ENCODE measurements around the gene IL17REL.
A peak's percentile ranks its signal among the peaks of the same experiment; 100 is the strongest.
"Not testable (repeated sequence)": the region's sequence is repeated elsewhere in the genome, so short reads cannot be mapped to it uniquely, and the experiment has no call there.

The IL17REL gene

DNA sequence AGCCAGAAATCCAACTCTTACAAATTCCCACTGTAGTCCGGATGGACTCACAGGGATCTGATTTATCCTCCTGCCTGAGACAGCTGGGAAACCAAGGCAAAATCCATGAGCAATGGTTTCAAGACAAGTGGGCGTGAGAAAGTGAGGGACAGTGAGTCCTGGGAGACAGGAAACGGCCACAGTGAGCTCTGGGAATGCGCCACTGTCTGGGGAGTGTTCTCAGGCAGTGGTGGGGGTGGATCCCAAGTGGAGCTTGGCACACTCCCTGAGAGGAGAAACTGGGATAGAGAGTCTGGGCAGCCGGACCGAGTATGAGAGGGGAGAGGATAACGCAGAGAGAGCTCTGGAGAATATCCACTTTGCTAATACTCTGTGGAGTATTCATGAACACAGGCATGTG, 9.8 kb downstream of the IL17REL start:
- peak; percentile 20 for DNase-seq (ENCODE audit: low spot score)

DNA sequence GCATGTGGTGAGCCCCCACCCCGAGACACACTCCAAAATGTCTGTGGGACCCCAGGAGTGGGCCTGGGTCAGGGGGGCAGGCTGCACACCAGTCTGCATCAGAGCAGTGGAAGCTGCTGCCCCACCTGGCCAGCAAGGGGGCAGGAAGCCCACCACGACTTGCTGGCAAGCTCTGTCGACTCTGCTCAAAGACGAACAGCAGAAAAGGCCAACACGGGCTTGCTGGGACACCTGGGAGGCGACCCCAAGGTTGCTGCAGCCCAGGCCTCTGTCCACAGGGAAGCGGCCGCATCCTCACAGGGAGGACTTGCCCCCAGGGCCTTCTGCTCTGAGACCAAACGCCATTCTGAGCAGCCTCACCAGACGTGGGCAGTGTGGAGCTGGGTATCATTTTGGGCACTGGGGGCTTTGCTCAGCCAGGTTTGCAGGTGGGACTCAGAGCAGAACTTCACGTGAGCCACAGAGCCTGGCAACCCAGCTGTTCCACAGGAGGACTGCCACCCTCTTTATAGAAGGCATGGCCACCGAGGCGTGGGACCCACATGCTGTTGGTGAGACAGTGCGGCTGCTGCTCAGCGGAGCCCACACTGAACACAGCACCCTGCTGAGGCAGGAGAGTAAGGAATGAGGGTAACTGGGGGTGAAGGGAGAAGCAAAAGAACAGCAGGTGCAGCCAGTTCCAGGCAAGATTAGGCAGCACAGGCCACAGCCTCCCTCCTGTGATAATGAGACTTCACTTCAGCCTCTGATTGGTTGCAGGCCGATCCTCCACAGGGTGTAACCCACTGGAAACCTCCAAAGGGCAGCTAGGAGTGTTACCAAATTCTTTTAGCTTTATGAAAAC, 11.0 kb downstream of the IL17REL start:
- peak; percentile 9 for DNase-seq (ENCODE audit: low spot score)

DNA sequence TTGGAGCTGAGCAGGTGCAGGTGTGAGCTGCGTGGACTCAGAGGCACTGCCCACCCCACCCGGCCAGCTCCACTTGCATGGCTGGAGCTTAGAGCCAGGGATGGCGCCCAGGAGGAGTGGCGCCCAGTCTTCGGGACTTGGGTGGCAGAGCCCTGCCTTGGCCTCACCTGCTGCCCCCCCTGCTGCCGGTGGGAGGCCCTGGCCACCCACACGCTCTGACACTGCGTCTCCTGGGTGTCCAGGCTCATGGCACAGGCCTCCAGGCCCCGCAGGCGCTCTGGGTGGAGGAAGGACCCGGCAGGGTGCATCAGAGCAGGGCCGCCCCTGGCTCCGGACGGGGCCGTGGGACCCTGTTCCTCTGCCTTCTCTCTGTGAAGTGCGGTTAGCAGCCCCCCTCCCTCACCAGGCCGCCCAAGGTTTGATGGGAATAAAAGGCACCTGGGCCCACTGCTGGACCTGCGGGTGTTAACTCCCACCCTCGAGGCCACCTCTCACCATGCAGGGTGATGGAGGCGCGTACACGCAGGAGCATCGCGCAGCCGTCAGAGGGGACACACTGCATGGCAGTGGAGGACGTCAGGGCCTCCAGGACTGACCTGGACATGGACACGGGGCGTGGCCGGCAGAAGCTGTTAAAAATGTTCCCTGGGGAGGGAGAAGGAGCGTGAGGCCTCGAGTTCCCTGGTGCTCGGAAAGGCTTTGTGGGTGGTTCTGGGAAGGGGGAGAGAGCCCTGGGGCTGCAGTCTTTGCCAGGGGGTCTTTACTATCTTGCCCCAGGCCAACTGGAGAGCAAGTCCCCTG, 11.8 kb downstream of the IL17REL start:
- peak; percentile 9 for DNase-seq (ENCODE audit: low spot score)

DNA sequence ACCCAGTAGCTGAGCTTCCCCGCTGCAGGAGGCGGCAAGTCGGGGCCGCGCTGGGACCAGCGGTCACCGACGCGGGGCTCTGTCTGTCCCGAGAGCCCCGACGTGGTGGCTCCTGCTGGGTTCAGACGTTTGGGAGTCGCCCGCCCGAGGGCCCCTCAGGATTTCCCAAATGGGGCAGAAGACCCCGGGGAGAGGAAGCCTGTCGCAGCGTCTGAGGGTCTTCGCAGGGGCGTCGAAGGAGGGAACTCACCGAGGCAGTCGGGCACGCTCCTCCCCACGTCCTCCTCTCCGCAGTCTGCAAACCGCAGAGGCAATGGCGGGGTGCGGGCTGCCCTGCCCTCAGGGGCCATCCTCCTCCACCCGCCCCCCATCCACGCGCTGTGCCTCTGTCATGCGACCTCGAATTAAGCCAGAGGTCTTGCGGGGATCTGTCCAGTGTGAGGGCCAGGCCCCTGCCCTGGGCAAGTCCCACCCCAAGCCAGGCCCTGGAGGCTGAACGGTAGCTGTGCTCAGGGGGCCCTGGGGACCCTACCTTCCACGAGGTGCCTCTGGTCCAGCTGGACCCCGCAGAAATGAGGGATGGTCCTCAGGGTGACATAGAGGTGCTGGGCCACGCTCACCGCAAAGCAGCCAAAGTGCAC, 12.5 kb downstream of the IL17REL start:
- DNase-seq (ENCODE audit: low spot score), result no peak

DNA sequence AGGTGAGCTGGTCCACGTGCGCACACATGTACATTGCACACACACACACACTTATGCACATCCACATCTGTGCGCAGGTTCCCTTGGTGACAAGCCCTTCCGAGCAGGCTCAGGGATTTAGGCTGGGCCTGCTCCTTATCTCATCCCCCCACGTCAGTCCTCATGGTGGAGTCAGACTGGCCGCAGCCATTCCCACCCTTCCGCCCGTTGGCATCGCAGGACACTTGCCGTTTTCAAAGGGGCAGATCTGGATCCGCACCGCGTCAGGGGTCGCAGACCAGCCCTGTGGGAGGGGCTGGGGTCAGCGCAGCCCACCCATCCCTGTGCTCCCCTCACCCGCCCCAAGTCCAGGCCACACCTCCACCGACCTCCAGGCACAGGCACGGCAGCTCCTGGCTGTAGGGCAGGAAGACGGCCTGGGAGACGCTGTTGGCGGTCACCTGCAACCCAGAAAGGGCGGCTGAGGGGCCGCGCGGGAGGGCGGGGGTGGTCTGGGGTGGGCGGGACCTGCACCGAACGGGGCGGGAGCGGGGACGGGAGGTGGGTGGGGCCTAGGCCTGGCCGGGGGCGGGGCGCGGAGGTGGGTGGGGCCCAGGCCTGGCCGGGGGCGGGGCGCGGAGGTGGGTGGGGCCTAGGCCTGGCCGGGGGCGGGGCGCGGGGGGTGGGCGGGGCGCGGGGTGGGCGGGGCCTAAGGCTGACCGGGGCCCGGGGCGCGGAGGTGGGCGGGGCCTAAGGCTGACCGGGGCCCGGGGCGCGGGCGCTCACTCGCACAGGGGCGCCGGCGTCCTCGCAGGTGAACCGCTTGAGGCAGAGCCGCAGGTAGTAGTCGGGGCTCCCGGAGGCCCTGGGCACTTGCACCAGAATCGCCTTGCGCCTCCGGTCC, 13.3 kb downstream of the IL17REL start:
- peak; percentile 61 for DNase-seq (ENCODE audit: low spot score)

DNA sequence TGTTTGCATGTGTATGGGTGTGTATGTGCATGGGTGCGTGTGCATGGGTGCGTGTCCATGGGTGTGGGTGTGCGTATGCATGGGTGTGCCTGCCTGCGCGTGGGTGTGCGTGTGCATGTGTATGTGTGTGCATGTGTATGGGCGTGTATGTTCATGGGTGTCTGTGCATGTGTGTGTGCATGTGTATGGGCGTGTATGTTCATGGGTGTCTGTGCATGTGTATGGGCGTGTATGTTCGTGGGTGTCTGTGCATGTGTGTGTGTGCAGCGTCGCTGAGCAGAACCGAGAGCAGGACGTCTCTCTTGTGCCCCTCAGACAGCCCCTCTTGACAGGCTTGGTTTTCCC, 13.9 kb downstream of the IL17REL start:
- no peak for DNase-seq (ENCODE audit: low spot score)

DNA sequence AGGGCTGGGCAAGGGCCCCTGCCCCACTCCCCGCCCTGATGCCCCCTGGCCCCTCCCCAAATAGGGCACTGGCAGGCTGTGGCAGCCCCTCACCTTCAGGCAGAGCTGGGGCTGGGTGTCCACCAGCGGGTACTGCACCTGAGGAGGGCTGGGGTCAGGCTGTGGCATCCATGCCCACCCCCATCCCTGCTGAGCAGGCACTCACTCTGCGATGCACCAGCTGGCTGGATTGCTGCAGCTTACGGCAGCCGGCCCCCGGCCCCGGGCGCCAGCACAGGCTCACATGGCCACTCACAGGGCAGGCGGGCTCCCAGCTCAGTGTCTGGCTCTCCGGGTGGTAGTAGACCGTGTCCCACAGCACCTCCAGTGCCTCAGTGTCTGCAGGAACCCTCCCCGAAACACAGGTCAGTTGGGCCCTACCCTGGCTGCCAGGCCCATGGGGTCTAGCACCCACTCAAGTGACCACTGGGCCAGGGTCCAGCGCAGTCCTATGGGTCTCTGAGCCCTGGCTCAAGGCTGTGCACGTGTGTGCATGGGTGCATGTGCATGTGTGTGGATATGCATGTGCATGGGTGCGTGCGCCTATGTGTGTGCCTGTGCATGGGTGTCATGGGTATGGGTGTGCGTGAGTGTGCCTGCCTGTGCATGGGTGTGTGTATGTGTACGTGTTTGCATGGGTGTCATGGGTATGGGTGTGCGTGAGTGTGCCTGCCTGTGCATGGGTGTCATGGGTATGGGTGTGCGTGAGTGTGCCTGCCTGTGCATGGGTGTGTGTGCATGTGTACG, 14.4 kb downstream of the IL17REL start:
- DNase-seq (ENCODE audit: low spot score), result no peak

DNA sequence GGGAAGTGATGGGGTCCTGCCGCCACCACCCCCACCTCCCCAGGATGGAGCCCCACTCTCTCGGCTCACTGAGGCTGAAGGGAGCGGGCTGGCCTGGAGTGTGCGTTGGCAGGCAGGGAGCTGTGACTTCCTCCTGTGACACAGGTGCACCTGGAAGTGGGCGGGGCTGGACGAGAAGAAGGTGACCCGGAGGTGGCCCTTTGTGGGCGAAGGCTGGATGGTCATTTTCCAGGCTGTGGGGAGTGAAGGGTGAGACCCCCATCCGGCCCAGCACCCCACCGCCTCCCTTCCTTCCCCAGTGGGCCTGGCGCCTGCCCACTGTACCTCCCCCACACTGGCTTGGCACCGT, 15.3 kb downstream of the IL17REL start:
- no peak for DNase-seq (ENCODE audit: low spot score)

DNA sequence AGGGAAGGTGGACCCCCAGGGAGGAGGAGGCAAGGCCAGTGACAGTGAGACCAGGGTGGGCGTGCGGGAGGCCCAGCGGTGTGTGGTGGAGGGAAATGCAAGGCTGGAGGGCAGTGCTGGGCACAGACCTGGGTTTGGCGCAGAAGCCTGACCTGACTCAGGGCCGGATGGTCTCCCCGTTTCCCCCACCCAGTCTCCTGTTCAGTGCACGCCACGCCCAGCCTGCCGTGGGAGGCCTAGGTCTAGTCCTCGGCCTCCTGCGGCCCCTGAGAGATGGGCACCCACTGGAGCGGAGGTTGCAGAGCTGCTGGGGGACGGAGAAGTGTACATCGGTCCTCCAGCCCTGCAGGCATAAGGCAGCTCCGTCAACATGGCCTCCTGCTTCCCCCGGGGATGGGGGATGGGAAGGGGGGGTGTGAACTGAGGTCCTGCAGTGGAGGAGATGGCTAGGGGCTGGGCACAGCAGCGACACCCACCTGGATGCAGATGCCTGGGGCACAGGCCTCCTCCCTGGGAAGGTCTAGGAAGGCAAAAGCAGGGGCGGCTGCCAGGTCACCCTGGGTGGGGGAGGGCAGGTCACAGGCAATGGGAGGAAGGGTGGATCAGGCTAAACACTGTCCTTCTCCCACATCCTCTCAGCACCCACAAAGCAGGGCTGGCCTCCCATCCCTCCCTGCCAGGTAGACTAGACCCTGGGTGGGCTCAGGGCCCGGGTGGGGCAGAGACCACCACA, 15.9 kb downstream of the IL17REL start:
- DNase-seq (ENCODE audit: low spot score), result no peak

DNA sequence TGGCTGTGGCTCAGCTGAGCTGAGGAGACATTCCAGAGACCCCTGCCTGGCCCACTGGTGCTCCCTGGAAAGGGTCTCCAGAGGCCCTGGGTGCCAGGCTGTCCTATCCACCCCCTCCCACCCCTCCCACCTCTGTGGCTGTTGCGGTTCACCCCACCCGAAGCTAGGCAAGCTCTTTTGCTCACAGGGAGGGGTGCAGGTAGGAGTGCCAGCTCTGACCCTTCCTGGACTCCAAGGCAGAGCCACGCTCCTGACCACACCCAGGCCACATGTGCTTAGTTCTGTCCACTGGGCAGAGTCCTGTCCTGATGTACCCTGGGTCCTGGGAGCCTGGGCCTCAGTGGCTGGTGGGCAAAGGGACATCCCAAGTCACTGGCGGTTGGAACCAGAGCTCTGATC, 16.4 kb downstream of the IL17REL start:
- DNase-seq (ENCODE audit: low spot score), result peak; percentile 25

DNA sequence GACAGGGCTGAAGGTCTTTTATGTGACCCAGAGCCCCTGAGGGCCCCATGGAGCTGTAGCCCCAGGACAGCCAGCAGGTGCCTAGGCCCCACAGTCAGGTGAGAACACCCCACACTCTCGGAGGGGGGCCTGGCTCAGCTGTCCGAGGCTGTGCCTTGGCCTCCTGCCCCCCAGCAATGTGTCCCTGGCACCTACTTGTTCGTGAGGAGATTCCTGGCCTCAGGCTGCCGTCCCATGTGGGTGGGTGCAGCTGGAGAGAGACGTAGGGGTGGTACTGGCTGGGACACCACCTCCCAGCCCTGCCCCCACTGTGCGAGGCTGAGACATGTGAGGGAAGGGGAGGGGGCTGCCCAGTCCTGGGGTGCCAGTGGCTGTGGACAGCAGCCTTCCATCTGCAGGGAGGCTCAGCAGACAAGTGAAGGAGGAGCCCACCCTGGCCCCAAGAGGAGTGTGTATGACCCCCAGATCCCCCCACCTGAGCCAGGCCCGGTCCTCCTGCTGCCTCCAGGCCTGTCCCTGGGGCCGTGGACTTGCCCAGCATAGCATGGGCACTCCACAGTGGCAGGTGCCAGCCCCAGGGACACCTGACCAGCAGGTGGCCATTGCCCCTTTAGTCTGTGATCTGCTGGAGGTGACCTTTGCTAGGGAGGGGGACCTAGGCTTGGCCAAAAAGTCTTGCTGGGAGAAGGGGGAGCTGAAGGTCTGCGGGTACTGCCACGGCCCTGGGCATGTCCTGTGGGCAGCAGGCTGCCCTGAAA, 17.0 kb downstream of the IL17REL start:
- DNase-seq (ENCODE audit: low spot score), result no peak

DNA sequence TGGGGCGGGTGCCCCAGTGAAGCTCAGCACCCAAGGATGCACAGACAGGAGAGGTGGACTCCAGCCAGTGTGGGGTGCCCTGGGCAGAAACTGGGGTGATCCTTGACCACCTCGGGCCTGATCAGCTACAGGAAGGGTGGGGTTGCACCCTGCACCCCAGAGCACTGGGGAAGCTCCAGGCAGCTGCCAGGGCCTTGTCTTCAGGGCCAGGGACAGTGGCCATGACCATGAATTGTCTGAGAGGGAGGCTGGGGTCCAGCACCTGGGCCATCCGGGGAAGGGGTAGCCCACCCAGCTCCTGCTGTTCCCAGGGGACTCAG, 17.6 kb downstream of the IL17REL start:
- no peak for DNase-seq (ENCODE audit: low spot score)

DNA sequence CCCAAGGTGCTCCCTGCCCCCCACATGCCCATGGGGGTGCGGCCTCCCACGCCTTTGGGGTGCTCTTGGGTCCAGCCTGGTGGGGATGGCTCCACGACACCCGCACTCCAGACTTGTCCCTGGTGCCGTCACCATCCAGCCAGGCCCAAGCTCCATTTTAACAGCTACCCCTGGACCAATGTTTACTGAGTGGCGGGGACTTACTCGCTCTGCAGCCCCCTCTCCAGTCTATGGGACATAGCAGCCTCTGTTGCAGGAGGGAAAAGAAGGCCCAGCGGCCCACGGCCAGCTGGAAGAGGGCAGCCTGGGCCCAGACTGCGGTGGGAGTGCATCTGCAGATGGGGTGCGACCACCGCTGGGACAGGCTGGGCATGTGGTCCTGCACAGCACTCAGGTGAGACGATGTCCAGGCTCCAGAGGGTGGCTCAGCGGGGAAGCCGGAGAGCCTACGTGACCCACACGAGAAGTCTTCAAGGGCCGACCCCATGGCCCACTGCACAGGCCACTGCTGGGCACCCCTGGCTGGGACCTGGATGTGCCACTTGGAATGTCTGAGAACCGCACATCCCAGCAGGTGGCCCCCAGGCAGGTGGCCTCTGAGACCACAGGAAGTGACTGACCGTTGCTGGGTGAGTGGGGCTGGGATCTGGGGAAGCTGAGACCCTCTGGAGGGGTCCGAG, 18.1 kb downstream of the IL17REL start:
- no peak for DNase-seq (ENCODE audit: low spot score)

DNA sequence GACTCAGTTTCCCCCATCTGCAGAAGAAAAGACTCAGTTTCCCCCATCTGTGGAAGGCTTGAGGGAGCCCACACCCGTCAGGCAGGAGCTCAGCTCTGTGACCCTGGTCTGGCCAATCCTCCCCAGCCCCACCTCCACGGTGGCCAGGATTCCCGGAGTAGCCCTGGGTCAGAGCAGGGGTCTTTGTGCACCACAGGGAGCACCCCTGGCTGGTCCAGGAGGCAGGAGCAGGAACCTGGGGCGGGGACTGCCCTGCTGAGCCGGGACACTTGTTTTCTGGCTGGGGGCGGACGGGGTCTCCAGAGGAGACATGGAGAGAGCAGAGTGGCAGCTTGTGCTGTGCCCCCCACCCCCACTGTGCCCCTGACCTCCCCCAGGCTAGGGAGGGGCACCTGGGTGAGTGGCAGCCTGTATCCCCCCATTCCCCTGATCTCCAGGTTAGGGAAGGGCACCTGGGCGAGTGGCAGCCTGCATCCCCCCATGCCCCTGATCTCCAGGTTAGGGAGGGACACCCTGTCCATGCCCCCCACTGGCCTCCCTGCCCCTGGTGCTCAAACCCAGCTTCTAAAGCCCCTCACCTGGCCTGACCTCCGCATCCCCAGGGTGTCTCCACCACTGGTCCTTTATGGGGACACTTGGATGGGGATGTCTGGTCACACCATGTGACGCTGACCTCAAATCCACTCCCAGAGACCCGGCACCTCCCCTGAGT, 18.8 kb downstream of the IL17REL start:
- DNase-seq (ENCODE audit: low spot score), result no peak

DNA sequence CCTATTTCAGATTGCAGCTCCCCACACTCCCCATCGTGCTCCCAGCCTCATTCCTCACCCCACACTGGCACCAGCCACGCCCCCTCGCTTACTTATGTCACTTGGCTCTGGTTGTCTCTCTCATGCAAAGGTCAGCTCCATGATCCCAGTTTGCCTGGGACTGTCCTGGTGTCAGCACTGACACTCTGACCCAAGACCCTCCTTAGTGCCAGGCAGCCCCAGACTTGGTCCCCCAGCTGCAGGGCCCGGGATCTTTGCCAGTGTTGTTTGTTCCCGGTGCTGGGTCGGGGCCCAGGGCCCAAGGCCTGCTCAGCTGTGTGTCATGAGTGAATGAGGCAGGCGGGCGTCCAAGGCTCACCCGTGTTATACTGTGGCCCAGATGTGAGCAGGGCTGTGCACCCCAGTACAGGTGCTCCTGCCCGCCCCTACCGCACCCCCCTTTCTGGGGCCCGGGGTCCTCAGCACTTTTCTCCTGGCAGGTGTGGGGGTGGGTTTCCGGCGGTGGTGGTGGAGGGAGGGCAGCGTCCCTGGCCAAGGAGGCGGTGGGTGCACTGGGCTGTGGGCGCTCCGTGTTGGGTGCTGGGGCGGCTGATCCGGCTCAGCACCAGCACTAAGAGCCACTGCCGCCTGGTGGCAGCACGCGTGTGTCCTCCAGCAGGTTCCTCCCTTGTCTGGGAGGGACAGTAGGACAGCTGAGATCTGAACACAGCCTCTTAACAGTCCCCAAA, 19.5 kb downstream of the IL17REL start:
- DNase-seq (ENCODE audit: low spot score), result peak; percentile 84

DNA sequence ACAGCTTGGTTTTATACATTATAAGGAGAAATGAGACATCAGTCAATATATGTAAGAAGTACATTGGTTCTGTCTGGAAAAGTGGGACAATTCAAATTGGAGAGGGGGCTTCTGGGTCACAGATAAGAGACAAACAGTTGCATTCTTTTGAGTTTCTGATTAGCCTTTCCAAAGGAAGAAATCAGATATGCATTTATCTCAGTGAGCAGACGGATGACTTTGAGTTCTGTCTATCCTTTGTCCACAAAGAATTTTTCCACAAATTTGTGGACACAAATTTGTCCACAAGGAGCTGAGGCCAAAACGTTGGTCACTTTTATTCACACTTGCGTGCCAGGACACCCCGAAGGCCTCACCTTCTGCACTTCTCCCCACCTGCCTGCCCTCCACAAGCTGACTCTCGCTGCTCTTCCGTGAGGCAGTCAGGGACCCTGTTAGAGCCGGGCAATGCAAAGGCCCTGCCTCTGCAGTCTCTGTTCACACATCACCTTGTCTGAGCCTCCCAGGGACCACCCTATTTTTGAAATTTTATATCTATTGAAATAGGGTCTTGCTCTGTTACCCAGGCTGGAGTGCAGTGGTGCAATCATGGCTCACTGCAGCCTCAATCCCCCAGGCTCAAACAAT, 20.5 kb downstream of the IL17REL start:
- no peak for DNase-seq (ENCODE audit: low spot score)

DNA sequence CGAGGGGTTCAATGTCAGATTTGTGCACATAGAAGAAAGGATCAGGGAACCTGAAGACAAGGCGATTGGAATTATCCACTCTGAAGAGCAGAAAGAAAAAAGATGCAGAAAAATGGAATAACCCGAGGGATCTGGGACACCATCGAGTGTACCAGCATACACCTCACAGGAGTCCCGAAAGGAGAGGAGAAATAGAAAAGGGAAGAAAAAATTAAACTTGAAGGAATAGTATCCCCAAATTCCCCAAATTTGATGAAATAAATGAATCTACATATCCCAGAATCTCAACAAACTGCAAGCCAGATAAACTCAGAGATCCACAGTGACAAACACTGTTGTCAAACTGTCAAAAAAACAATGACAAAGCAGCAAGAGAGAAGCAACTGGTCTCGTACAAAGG, 21.4 kb downstream of the IL17REL start:
- DNase-seq (ENCODE audit: low spot score), result no peak

DNA sequence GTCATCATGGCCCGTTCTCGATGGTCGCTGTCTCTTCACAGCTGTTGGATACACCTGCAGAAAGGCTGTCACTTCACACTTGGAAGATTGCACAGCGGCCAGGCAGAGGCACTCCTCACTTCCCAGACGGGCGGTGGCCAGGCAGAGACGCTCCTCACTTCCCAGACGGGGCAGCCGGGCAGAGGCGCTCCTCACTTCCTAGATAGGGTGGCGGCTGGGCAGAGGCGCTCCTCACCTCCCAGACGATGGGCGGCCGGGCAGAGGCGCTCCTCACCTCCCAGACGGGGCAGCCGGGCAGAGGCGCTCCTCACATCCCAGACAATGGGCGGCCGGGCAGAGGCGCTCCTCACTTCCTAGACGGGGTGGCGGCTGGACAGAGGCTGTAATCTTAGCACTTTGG, 22.7 kb downstream of the IL17REL start:
- not testable (repeated sequence) for DNase-seq (ENCODE audit: low spot score)

Data from AG20443 (cell line).